Measurements from ENCODE around the gene UBE2D1.

Gene UBE2D1

GRCh38 chr10:58341422-58341821 is 6.6 kb downstream of the UBE2D1 start:
- no peak for DNase-seq (ENCODE audit: low read depth)

- DNase-seq (ENCODE audit: low read depth): no peak
Observed at GRCh38 chr10:58341947-58342346, 7.1 kb downstream of the UBE2D1 start.

GRCh38 chr10:58347967-58348366 is 13.2 kb downstream of the UBE2D1 start:
- no peak for DNase-seq (ENCODE audit: low read depth)

- no peak for DNase-seq (ENCODE audit: low read depth)
Observed at GRCh38 chr10:58348571-58349033, 13.8 kb downstream of the UBE2D1 start.

GRCh38 chr10:58350023-58350422 is 15.2 kb downstream of the UBE2D1 start:
- no peak for DNase-seq (ENCODE audit: low read depth)

- DNase-seq (ENCODE audit: low read depth): no peak
Observed at GRCh38 chr10:58350619-58351323, 16.0 kb downstream of the UBE2D1 start.

- DNase-seq (ENCODE audit: low read depth): no peak
Observed at GRCh38 chr10:58351616-58352578, 17.1 kb downstream of the UBE2D1 start.

GRCh38 chr10:58352956-58353610 is 18.3 kb downstream of the UBE2D1 start:
- DNase-seq (ENCODE audit: low read depth): no peak

GRCh38 chr10:58356756-58357155 is 21.9 kb downstream of the UBE2D1 start:
- no peak for DNase-seq (ENCODE audit: low read depth)

- no peak for DNase-seq (ENCODE audit: low read depth)
Observed at GRCh38 chr10:58358314-58358933, 23.6 kb downstream of the UBE2D1 start.

GRCh38 chr10:58358947-58359346 is 24.1 kb downstream of the UBE2D1 start:
- DNase-seq (ENCODE audit: low read depth): no peak

- no peak for DNase-seq (ENCODE audit: low read depth)
Observed at GRCh38 chr10:58359541-58359940, 24.7 kb downstream of the UBE2D1 start.

- no peak for DNase-seq (ENCODE audit: low read depth)
Observed at GRCh38 chr10:58360412-58361004, 25.7 kb downstream of the UBE2D1 start.

GRCh38 chr10:58361353-58361752 is 26.5 kb downstream of the UBE2D1 start:
- no peak for DNase-seq (ENCODE audit: low read depth)

- no peak for DNase-seq (ENCODE audit: low read depth)
Observed at GRCh38 chr10:58362027-58362789, 27.4 kb downstream of the UBE2D1 start.

GRCh38 chr10:58367069-58367468 is 32.3 kb downstream of the UBE2D1 start:
- no peak for DNase-seq (ENCODE audit: low read depth)

GRCh38 chr10:58371473-58371872 is 36.7 kb downstream of the UBE2D1 start:
- no peak for DNase-seq (ENCODE audit: low read depth)

GRCh38 chr10:58372607-58373441 is 38.0 kb downstream of the UBE2D1 start:
- DNase-seq (ENCODE audit: low read depth): no peak

GRCh38 chr10:58373442-58373827 is 38.6 kb downstream of the UBE2D1 start:
- DNase-seq (ENCODE audit: low read depth): no peak

GRCh38 chr10:58382489-58382995 is 47.7 kb downstream of the UBE2D1 start:
- no peak for DNase-seq (ENCODE audit: low read depth)
